Stromal cell of bone marrow (primary cell): ENCODE measurements around the gene RNF157.
A peak's percentile ranks its signal among the peaks of the same experiment; 100 is the strongest.
"Not testable (repeated sequence)": the region's sequence is repeated elsewhere in the genome, so short reads cannot be mapped to it uniquely, and the experiment has no call there.

Experiments used
- DNase-seq: peaks from one replicate; pipeline ENCODE4 v3.0.0-alpha.2; 2012; ENCODE audit warnings: low read depth

The RNF157 gene

GRCh38 chr17:76234354-76234679 is 6.0 kb downstream of the RNF157 start:
- no peak for DNase-seq

GRCh38 chr17:76233588-76234353 is 6.5 kb downstream of the RNF157 start:
- DNase-seq = no peak

GRCh38 chr17:76232342-76232741 is 8.0 kb downstream of the RNF157 start:
- DNase-seq = no peak

GRCh38 chr17:76226749-76227148 is 13.5 kb downstream of the RNF157 start:
- not testable (repeated sequence) for DNase-seq

GRCh38 chr17:76225373-76226086 is 14.8 kb downstream of the RNF157 start:
- not testable (repeated sequence) for DNase-seq

- DNase-seq = no peak
Measured at GRCh38 chr17:76223802-76224201, 16.5 kb downstream of the RNF157 start.

GRCh38 chr17:76219670-76220383 is 20.5 kb downstream of the RNF157 start:
- DNase-seq = no peak

GRCh38 chr17:76217081-76217480 is 23.2 kb downstream of the RNF157 start:
- DNase-seq = no peak

- DNase-seq = no peak
Measured at GRCh38 chr17:76213491-76213890, 26.8 kb downstream of the RNF157 start.

GRCh38 chr17:76208120-76208519 is 32.2 kb downstream of the RNF157 start:
- DNase-seq = no peak

- no peak for DNase-seq
Measured at GRCh38 chr17:76207275-76208059, 32.8 kb downstream of the RNF157 start.

GRCh38 chr17:76205542-76206144 is 34.6 kb downstream of the RNF157 start:
- not testable (repeated sequence) for DNase-seq

- peak; percentile 22 for DNase-seq
Measured at GRCh38 chr17:76204277-76204676, 36.0 kb downstream of the RNF157 start.

GRCh38 chr17:76200354-76200753 is 39.9 kb downstream of the RNF157 start:
- no peak for DNase-seq

- no peak for DNase-seq
Measured at GRCh38 chr17:76199469-76199868, 40.8 kb downstream of the RNF157 start.

GRCh38 chr17:76198702-76199101 is 41.6 kb downstream of the RNF157 start:
- DNase-seq = no peak

- DNase-seq = no peak
Measured at GRCh38 chr17:76197911-76198310, 42.4 kb downstream of the RNF157 start.

- no peak for DNase-seq
Measured at GRCh38 chr17:76196675-76197074, 43.6 kb downstream of the RNF157 start.

GRCh38 chr17:76195281-76196096 is 44.8 kb downstream of the RNF157 start:
- DNase-seq = no peak

- no peak for DNase-seq
Measured at GRCh38 chr17:76193591-76193990, 46.7 kb downstream of the RNF157 start.

- DNase-seq = no peak
Measured at GRCh38 chr17:76191896-76192295, 48.4 kb downstream of the RNF157 start.
